ENCODE measurements around the gene MMD2. TPM values are rescaled to one million over a fixed set of nuclear protein-coding genes. Genes with fewer than 3 reads are reported as not detected.
"Not testable (repeated sequence)": the region's sequence is repeated elsewhere in the genome, so short reads cannot be mapped to it uniquely, and the experiment has no call there.

MMD2 gene
- total RNA-seq, 2 experiments from 2014 or later, result not detected

DNA sequence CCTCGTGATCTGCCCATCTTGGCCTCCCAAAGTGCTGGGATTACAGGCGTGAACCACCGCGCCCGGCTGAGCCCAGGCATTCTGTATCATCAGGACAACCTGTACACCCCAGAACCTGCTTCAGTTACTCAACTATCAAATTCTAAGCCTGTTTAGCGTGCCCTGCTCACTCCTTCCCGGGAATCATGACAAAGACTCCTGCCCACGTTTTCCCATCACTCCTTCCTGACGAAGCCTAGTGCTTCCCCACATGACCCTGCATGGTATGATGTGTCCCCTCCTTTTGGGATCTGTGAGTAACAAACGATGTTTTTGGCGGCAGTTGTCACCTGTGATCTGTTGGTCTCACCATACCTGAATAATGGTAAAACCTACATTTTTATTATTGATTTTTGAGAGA, 63.2 kb downstream of the MMD2 start:
- TF ChIP-seq, protein P1, sequence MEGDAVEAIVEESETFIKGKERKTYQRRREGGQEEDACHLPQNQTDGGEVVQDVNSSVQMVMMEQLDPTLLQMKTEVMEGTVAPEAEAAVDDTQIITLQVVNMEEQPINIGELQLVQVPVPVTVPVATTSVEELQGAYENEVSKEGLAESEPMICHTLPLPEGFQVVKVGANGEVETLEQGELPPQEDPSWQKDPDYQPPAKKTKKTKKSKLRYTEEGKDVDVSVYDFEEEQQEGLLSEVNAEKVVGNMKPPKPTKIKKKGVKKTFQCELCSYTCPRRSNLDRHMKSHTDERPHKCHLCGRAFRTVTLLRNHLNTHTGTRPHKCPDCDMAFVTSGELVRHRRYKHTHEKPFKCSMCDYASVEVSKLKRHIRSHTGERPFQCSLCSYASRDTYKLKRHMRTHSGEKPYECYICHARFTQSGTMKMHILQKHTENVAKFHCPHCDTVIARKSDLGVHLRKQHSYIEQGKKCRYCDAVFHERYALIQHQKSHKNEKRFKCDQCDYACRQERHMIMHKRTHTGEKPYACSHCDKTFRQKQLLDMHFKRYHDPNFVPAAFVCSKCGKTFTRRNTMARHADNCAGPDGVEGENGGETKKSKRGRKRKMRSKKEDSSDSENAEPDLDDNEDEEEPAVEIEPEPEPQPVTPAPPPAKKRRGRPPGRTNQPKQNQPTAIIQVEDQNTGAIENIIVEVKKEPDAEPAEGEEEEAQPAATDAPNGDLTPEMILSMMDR (IDR thresholded peaks at IDR 0.05), result no peak
- ChIA-PET POLR2A (no interaction called here), CTCF (interaction anchor here (3.1 kb wide), 1 partner anchor 12 kb away, joined by 10 read pairs; the partner anchor contains the start of gene RADIL)
- DNase-seq (no peak), ATAC-seq (no peak)
- H3K27ac Mint-ChIP-seq, result no peak overlapping the region
- intact Hi-C loops (cut with micrococcal nuclease), result no loop called here
- H3K9me3 Mint-ChIP-seq, result peaks cover 4% of the 10 kb centered on the region
- no peaks in the 10 kb centered on the region for H3K4me1 Mint-ChIP-seq (ENCODE audit: low read depth)
- H3K27me3 Mint-ChIP-seq, result no peaks in the 10 kb centered on the region
- H3K4me3 Mint-ChIP-seq, result no peak overlapping the region
- H3K36me3 Mint-ChIP-seq (ENCODE audit: low read depth), result no peaks in the 10 kb centered on the region

DNA sequence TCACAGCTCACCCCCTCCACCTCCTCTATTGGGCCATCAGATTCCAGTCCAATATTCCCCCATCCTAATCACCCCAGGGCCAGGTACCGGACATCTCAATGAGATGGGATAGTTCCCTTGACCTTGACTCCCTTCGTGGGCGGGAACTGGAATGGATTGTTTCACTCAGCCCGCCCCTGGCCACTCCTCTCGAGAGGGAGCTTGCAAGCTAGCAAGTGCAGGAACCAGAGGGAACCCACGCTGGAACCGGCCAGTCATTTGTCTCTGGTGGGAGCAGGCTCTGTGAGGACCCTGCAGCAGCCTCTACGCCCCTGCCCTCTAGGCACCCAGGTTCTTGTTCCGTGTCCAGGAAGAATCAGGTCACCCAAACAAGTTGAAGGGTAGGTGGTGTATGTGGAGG, 64.5 kb downstream of the MMD2 start:
- CTCF ChIA-PET, result interaction anchor here (3.1 kb wide), 1 partner anchor 11 kb away, joined by 10 read pairs; the partner anchor contains the start of gene RADIL

DNA sequence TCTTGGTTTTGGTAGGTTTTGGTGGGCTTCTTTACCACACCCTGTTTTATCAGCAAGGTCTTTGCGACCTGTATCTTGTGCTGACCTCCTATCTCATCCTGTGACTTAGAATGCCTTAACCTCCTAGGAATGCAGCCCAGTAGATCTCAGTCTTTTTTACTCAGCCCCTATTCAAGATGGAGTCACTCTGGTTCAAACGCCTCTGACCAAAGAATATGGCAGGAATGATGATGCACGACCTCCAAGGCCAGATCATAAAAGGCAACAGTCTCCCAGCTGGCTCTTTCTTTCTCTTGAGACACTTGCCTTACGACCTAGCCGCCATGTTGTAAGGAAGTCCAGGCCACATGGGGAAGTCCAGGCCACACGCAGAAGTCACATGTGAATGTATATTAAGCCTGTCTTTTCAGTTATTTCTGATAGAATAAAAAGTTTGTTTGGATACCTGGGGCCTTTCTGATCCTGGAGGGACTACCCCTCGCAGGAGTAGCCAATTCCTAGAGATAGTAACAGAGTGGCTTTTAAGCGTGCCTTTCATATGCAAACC, 65.0 kb downstream of the MMD2 start:
- DNase-seq, result no peak
- no peaks in the 10 kb centered on the region for H3K36me3 Mint-ChIP-seq (ENCODE audit: low read depth)
- CTCF ChIA-PET, result no interaction called here
- intact Hi-C loops (cut with micrococcal nuclease), result no loop called here
- peaks cover 2% of the 10 kb centered on the region for H3K27me3 Mint-ChIP-seq
- H3K4me3 Mint-ChIP-seq, result no peak overlapping the region
- no peak overlapping the region for H3K27ac Mint-ChIP-seq
- no peak for ATAC-seq
- TF ChIP-seq, protein P1 (IDR thresholded peaks at IDR 0.05), result no peak
- H3K9me3 Mint-ChIP-seq, result peaks cover 4% of the 10 kb centered on the region
- POLR2A ChIA-PET, result no interaction called here
- H3K4me1 Mint-ChIP-seq (ENCODE audit: low read depth), result no peaks in the 10 kb centered on the region

More for the DNA sequence above, 64.5 kb downstream of the MMD2 start:
- DNase-seq, result no peak
- POLR2A ChIA-PET, result no interaction called here
- Mint-ChIP-seq H3K36me3 (ENCODE audit: low read depth) (no peaks in the 10 kb centered on the region), H3K4me3 (no peak overlapping the region), H3K4me1 (ENCODE audit: low read depth) (no peaks in the 10 kb centered on the region), H3K27me3 (peaks cover 2% of the 10 kb centered on the region), H3K9me3 (peaks cover 4% of the 10 kb centered on the region), H3K27ac (no peak overlapping the region)
- TF ChIP-seq, protein P1 (IDR thresholded peaks at IDR 0.05), result no peak
- ATAC-seq, result no peak
- intact Hi-C loops (cut with micrococcal nuclease), result no loop called here

DNA sequence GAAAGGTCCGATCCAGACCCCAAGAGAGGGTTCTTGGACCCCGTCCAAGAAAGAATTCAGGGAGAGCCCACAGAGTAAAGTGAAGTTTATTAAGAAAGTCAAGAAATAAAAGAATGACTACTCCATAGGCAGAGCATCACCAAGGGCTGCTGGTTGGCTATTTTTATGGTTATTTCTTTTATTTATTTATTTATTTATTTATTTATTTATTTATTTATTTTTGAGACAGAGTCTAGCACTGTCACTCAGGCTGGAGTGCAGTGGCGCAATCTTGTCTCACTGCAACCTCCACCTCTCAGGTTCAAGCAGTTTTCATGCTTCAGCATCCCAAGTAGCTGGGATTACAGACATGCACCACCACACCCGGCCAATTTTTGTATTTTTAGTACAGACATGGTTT, 65.8 kb downstream of the MMD2 start:
- H3K27me3 Mint-ChIP-seq; H3K4me1 Mint-ChIP-seq (ENCODE audit: low read depth); H3K4me3 Mint-ChIP-seq; POLR2A ChIA-PET; intact Hi-C loops (cut with micrococcal nuclease); H3K27ac Mint-ChIP-seq; ATAC-seq; H3K36me3 Mint-ChIP-seq (ENCODE audit: low read depth); CTCF ChIA-PET; DNase-seq; H3K9me3 Mint-ChIP-seq: not testable (repeated sequence)

DNA sequence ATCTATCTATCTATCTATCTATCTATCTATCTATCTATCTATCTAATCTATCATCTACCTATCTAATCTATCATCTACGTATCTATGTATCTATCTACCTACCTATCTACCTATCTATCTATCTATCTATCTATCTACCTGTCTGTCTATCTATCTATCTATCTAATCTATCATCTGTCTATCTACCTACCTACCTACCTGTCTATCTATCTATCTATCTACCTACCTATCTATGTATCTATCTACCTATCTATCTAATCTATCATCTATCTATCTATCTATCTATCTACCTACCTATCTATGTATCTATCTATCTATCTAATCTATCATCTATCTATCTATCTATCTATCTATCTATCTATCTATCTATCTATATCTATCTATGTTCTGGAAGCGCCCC, 67.5 kb downstream of the MMD2 start:
- DNase-seq; ATAC-seq; H3K36me3 Mint-ChIP-seq (ENCODE audit: low read depth); H3K4me3 Mint-ChIP-seq; H3K27me3 Mint-ChIP-seq; H3K4me1 Mint-ChIP-seq (ENCODE audit: low read depth); intact Hi-C loops (cut with micrococcal nuclease); POLR2A ChIA-PET; H3K27ac Mint-ChIP-seq; H3K9me3 Mint-ChIP-seq: not testable (repeated sequence)
- CTCF ChIA-PET, result interaction anchor here (1.4 kb wide), 1 partner anchor 93 kb away, joined by 3 read pairs; no protein-coding TSS in a partner anchor

DNA sequence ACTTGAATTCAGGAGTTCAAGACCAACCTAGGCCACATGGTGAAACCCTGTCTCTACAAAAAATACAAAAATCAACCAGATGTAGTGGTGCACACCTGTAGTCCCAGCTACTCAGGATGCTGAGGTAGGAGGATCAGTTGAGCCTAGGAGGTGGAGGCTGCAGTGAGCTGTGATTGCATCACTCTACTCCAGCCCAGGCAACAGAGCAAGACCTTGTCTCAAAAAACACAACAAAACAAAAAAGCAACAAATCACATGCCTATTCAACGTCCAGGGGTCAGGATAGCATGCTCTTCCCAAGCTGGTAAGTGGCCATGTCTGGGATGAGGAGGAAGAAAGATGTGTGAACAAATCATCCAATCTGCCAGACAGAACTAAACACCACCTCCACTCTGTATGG, 69.3 kb downstream of the MMD2 start:
- intact Hi-C loops (cut with micrococcal nuclease), result loop anchor here (10.0 kb wide), 2 partner anchors 95 to 275 kb away; no protein-coding TSS in a partner anchor
- ChIA-PET CTCF (no interaction called here), POLR2A (no interaction called here)
- ATAC-seq (no peak), DNase-seq (no peak)
- no peaks in the 10 kb centered on the region for H3K4me1 Mint-ChIP-seq (ENCODE audit: low read depth)
- peaks cover 2% of the 10 kb centered on the region for H3K27me3 Mint-ChIP-seq
- H3K36me3 Mint-ChIP-seq (ENCODE audit: low read depth), result no peaks in the 10 kb centered on the region
- TF ChIP-seq, protein P1 (IDR thresholded peaks at IDR 0.05), result no peak
- H3K4me3 Mint-ChIP-seq, result no peak overlapping the region
- H3K9me3 Mint-ChIP-seq, result peaks cover 4% of the 10 kb centered on the region
- H3K27ac Mint-ChIP-seq, result no peak overlapping the region
